Peyer's patch (tissue), 4 donors: ENCODE data around the gene CFAP54.

ENCODE experiments used
- POLR2A ChIP-seq, 2 donors: fragments of 450-650 bp; IDR thresholded peaks; one replicate each; pipeline ENCODE4 v1.5.1; 2017; ENCODE audit warnings: antibody characterized with exemption in 2 of 2, mild to moderate bottlenecking in 2 of 2, moderate library complexity in 2 of 2
- TF ChIP-seq, protein P1 (sequence below), 6 experiments: fragments of 450-650 bp in 4 of 6; fragments of 200-600 bp in 2 of 6; sonication (generic) in 1 of 6; IDR thresholded peaks; one replicate each; pipeline ENCODE4 v1.5.1; 2017 to 2019; ENCODE audit warnings: antibody characterized with exemption in 6 of 6, mild to moderate bottlenecking in 3 of 6, moderate library complexity in 1 of 6

- TF ChIP-seq, protein P1, sequence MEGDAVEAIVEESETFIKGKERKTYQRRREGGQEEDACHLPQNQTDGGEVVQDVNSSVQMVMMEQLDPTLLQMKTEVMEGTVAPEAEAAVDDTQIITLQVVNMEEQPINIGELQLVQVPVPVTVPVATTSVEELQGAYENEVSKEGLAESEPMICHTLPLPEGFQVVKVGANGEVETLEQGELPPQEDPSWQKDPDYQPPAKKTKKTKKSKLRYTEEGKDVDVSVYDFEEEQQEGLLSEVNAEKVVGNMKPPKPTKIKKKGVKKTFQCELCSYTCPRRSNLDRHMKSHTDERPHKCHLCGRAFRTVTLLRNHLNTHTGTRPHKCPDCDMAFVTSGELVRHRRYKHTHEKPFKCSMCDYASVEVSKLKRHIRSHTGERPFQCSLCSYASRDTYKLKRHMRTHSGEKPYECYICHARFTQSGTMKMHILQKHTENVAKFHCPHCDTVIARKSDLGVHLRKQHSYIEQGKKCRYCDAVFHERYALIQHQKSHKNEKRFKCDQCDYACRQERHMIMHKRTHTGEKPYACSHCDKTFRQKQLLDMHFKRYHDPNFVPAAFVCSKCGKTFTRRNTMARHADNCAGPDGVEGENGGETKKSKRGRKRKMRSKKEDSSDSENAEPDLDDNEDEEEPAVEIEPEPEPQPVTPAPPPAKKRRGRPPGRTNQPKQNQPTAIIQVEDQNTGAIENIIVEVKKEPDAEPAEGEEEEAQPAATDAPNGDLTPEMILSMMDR (IDR thresholded peaks at IDR 0.05), result no peak
- no peak for TF ChIP-seq POLR2A (IDR thresholded peaks at IDR 0.05)
Observed at GRCh38 chr12:96605684-96606083, 116.3 kb downstream of the CFAP54 start.
